Measurements from ENCODE around the gene PFKP.

PFKP gene

GRCh38 chr10:3108575-3109105 lies 41.3 kb downstream of the PFKP start:
- no peaks in the 10 kb centered on the region for H3K9me3 ChIP-seq (ENCODE audit: control insufficient read depth, insufficient read depth, low read depth, low read length)
- ChIA-PET CTCF (interaction anchor here (0.6 kb wide), 1 partner anchor 8 kb away, joined by 4 read pairs; no protein-coding TSS in a partner anchor), POLR2A (interaction anchor here (1.7 kb wide), 1 partner anchor 13 kb away, joined by 5 read pairs; no protein-coding TSS in a partner anchor)
- H3K36me3 ChIP-seq (ENCODE audit: control insufficient read depth in 2 of 2, insufficient read depth in 1 of 2, low read length in 2 of 2): peaks cover 18 to 87% of the 10 kb centered on the region in 2 experiments
- no peak overlapping the region for H3K27ac ChIP-seq (ENCODE audit: extremely low read depth, low read depth, low read length)
- TF ChIP-seq ZBTB21 (tag by site-specific recombination; IDR thresholded peaks at IDR 0.05): no peak
- TF ChIP-seq ZNF645 (tag by site-specific recombination; IDR thresholded peaks at IDR 0.05): no peak
- TF ChIP-seq GLI2 (tag by site-specific recombination; IDR thresholded peaks at IDR 0.05; ENCODE audit: borderline replicate concordance, low read depth): no peak
- no peak for TF ChIP-seq ZNF148 (tag by site-specific recombination; IDR thresholded peaks at IDR 0.05; ENCODE audit: borderline replicate concordance)
- TF ChIP-seq OSR2 (tag by site-specific recombination; IDR thresholded peaks at IDR 0.05): no peak
- no peak for TF ChIP-seq ZNF837 (tag by site-specific recombination; IDR thresholded peaks at IDR 0.05)
- no peak for TF ChIP-seq ZNF548 (tag by site-specific recombination; IDR thresholded peaks at IDR 0.05)
- TF ChIP-seq AEBP2 (tag by site-specific recombination; IDR thresholded peaks at IDR 0.05; ENCODE audit: borderline replicate concordance): no peak
- no peak for TF ChIP-seq HOXA7 (CRISPR knock-in tag; IDR thresholded peaks at IDR 0.05; ENCODE audit: borderline replicate concordance)
- TF ChIP-seq IKZF3 (tag by site-specific recombination; IDR thresholded peaks at IDR 0.05): no peak
- no peak for TF ChIP-seq ZSCAN30 (tag by site-specific recombination; IDR thresholded peaks at IDR 0.05)
- TF ChIP-seq ZNF146 (tag by site-specific recombination; IDR thresholded peaks at IDR 0.05): no peak
- no peak for TF ChIP-seq ZBTB49 (tag by site-specific recombination; IDR thresholded peaks at IDR 0.05; ENCODE audit: low read depth)
- no peak for TF ChIP-seq PRDM4 (tag by site-specific recombination; IDR thresholded peaks at IDR 0.05)
- TF ChIP-seq KLF7 (tag by site-specific recombination; IDR thresholded peaks at IDR 0.05; ENCODE audit: borderline replicate concordance): no peak
- H3K4me1 ChIP-seq (ENCODE audit: control insufficient read depth, insufficient read depth, low read length): no peaks in the 10 kb centered on the region
- no peak overlapping the region for H3K4me3 ChIP-seq (ENCODE audit: low read depth, low read length)

All from HEK293 (cell line).